K562 (cell line): ENCODE data around the gene DCST1. TPM values are rescaled to one million over a fixed set of nuclear protein-coding genes. Genes with fewer than 3 reads are reported as not detected.

Experiments used
- ARID4B ChIP-seq: sonication (generic); formaldehyde crosslinking; IDR thresholded peaks from 2 replicates; pipeline ENCODE4 v1.8.0; 2022; ENCODE audit warnings: mild to moderate bottlenecking, missing genetic modification reagents
- CCAR2 ChIP-seq: fragments of 200-400 bp; formaldehyde crosslinking; IDR thresholded peaks from 2 replicates; pipeline ENCODE4 v1.6.1; 2017; ENCODE audit warnings: mild to moderate bottlenecking, low read depth, low read length
- CREBBP ChIP-seq: IDR thresholded peaks from one replicate; pipeline ENCODE4 v1.6.1; 2012; ENCODE audit warnings: low read depth, mild to moderate bottlenecking, control low read depth, inconsistent platforms, low read length
- FOXA1 ChIP-seq: fragments of 450-650 bp; IDR thresholded peaks from 2 replicates; pipeline ENCODE4 v1.6.1; 2016; ENCODE audit warnings: mild to moderate bottlenecking, borderline replicate concordance
- HNRNPL ChIP-seq: fragments of 200-400 bp; formaldehyde crosslinking; IDR thresholded peaks from 2 replicates; pipeline ENCODE4 v1.6.1; 2017; ENCODE audit warnings: low read depth, mild to moderate bottlenecking, low read length
- ILK ChIP-seq: fragments of 450-650 bp; IDR thresholded peaks from 2 replicates; pipeline ENCODE4 v1.6.1; 2016; ENCODE audit warnings: missing genetic modification characterization, low read depth, mild to moderate bottlenecking, missing compliant biosample characterization, moderate library complexity, borderline replicate concordance
- IRF2 ChIP-seq: sonication (generic); formaldehyde crosslinking; IDR thresholded peaks from 2 replicates; pipeline ENCODE4 v1.8.1; 2022; ENCODE audit warnings: mild to moderate bottlenecking, missing genetic modification reagents
- JUND ChIP-seq, 2 experiments: IDR thresholded peaks; 2 replicates in 1 of 2; 3 replicates in 1 of 2; pipeline ENCODE4 v1.6.1; 2011; ENCODE audit warnings: borderline replicate concordance in 2 of 2, low read depth in 2 of 2, low read length in 2 of 2, improper control_type of control experiment in 1 of 2, missing biosample characterization in 1 of 2, missing genetic modification characterization in 1 of 2, missing genetic modification reagents in 1 of 2
- LCOR ChIP-seq: sonication (generic); formaldehyde crosslinking; IDR thresholded peaks from 2 replicates; pipeline ENCODE4 v1.8.0; 2022; ENCODE audit warnings: mild to moderate bottlenecking, missing genetic modification reagents
- NR2C2 ChIP-seq, 2 experiments: fragments of 200-800 bp in 1 of 2; sonication (Bioruptor generic) in 1 of 2; sonication (generic) in 1 of 2; formaldehyde crosslinking in 1 of 2; IDR thresholded peaks; 2 replicates each; pipeline versions ENCODE4 v1.6.1 to v1.8.0; 2016 to 2022; ENCODE audit warnings: mild to moderate bottlenecking in 1 of 2, missing compliant biosample characterization in 1 of 2, missing genetic modification characterization in 1 of 2, missing genetic modification reagents in 1 of 2
- OTX1 ChIP-seq: fragments of 450-650 bp; formaldehyde crosslinking; IDR thresholded peaks from 2 replicates; pipeline ENCODE4 v1.4.0; 2022; ENCODE audit warnings: mild to moderate bottlenecking
- SRSF1 ChIP-seq: fragments of 200-400 bp; formaldehyde crosslinking; IDR thresholded peaks from 2 replicates; pipeline ENCODE4 v1.6.1; 2017; ENCODE audit warnings: mild to moderate bottlenecking, low read depth, low read length, moderate library complexity
- ZC3H4 ChIP-seq: sonication (generic); formaldehyde crosslinking; IDR thresholded peaks from 2 replicates; pipeline ENCODE4 v1.9.0; 2021; ENCODE audit warnings: missing genetic modification reagents, borderline replicate concordance
- ZNF668 ChIP-seq: fragments of 250-450 bp; sonication (Bioruptor Pico); IDR thresholded peaks from 2 replicates; pipeline ENCODE4 v1.8.0; 2022; ENCODE audit warnings: mild to moderate bottlenecking, inconsistent platforms
- ZNF699 ChIP-seq: fragments of 250-450 bp; sonication (Bioruptor Pico); IDR thresholded peaks from 2 replicates; pipeline ENCODE4 v1.8.0; 2021; ENCODE audit warnings: mild to moderate bottlenecking, moderate library complexity; ENCODE audit not compliant: insufficient replicate concordance
- polyA plus RNA-seq, 8 experiments: library from polyadenylated mRNA; depleted of rRNA in 4 of 8; stranded (reverse) in 5 of 8; unstranded in 3 of 8; fragments of >200 nt; fragmentation: Nextera tagmentation in 2 of 8; fragmentation: Illumina TruSeq in 1 of 8; extraction: Ambion mirVana in 2 of 8; extraction: Trizol in 1 of 8; gene quantifications; 2 replicates each; pipeline versions ENCODE4 v1.2.1 to v1.2.3, GENCODE V29; 2011 to 2014; ENCODE audit warnings: inconsistent platforms in 1 of 8, missing spikeins in 1 of 8
- total RNA-seq, 7 experiments: library from RNA; depleted of rRNA in 6 of 7; stranded (reverse); fragments of >200 nt in 6 of 7; fragmentation: Illumina TruSeq in 2 of 7; extraction: Trizol in 2 of 7; gene quantifications; 2 replicates each; pipeline versions ENCODE4 v1.2.1 to v1.2.3, GENCODE V29; 2011 to 2021; ENCODE audit warnings: low replicate concordance in 1 of 7
- TF ChIP-seq, protein P1 (sequence below): fragments of 200-800 bp; sonication (Bioruptor generic); IDR thresholded peaks from 2 replicates; pipeline ENCODE4 v1.6.1; 2017; ENCODE audit warnings: missing genetic modification characterization, missing compliant biosample characterization
- TF ChIP-seq, protein P2 (sequence below): fragments of 450-650 bp; formaldehyde crosslinking; IDR thresholded peaks from 2 replicates; pipeline ENCODE4 v1.4.0; 2020; ENCODE audit warnings: mild to moderate bottlenecking, moderate library complexity

DCST1 gene
- total and polyA plus RNA-seq, 9 of the 15 experiments (the other 6 are each of a cell fraction or from before 2014, with no cell fraction given), result not detected

GRCh38 chr1:154999571-155000410, 33.8 kb upstream of the DCST1 start (continued):
- TF ChIP-seq ZNF668 (CRISPR knock-in tag) (peak; percentile 52; the same call in 1 of the 2 replicates), SRSF1 (no peak), HNRNPL (no peak), JUND (IDR thresholded peaks at IDR 0.05; ENCODE audit: borderline replicate concordance, low read depth, low read length) (peak; percentile 26; the same call in 1 of the 2 replicates), JUND (tag; IDR thresholded peaks at IDR 0.05; ENCODE audit: borderline replicate concordance, low read depth, low read length) (no peak; the same call in 2 of the 3 replicates), OTX1 (CRISPR knock-in tag) (0 out of 2 replicates have a peak, but pooled peaks have one; percentile 21), CREBBP (no peak), CCAR2 (no peak), NR2C2 (CRISPR knock-in tag; IDR thresholded peaks at IDR 0.05) (no peak), NR2C2 (tag; IDR thresholded peaks at IDR 0.05) (no peak; the same call in 1 of the 2 replicates), ARID4B (no peak), ZC3H4 (CRISPR knock-in tag) (no peak), ZNF699 (CRISPR knock-in tag) (no peak), FOXA1 (no peak), LCOR (CRISPR knock-in tag) (no peak), IRF2 (CRISPR knock-in tag) (no peak), ILK (tag) (no peak)
- TF ChIP-seq, protein P1, sequence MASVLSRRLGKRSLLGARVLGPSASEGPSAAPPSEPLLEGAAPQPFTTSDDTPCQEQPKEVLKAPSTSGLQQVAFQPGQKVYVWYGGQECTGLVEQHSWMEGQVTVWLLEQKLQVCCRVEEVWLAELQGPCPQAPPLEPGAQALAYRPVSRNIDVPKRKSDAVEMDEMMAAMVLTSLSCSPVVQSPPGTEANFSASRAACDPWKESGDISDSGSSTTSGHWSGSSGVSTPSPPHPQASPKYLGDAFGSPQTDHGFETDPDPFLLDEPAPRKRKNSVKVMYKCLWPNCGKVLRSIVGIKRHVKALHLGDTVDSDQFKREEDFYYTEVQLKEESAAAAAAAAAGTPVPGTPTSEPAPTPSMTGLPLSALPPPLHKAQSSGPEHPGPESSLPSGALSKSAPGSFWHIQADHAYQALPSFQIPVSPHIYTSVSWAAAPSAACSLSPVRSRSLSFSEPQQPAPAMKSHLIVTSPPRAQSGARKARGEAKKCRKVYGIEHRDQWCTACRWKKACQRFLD (CRISPR knock-in tag), result 0 out of 2 replicates have a peak, but pooled peaks have one; percentile 31
- TF ChIP-seq, protein P2, sequence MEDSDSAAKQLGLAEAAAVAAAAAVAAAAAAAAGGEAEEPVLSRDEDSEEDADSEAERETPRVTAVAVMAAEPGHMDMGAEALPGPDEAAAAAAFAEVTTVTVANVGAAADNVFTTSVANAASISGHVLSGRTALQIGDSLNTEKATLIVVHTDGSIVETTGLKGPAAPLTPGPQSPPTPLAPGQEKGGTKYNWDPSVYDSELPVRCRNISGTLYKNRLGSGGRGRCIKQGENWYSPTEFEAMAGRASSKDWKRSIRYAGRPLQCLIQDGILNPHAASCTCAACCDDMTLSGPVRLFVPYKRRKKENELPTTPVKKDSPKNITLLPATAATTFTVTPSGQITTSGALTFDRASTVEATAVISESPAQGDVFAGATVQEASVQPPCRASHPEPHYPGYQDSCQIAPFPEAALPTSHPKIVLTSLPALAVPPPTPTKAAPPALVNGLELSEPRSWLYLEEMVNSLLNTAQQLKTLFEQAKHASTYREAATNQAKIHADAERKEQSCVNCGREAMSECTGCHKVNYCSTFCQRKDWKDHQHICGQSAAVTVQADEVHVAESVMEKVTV (CRISPR knock-in tag), result no peak
